Common myeloid progenitor, CD34-positive (primary cell): Measurements from ENCODE around the gene RNH1.

Source experiments
- CTCF ChIA-PET: fragments of 350-600 bp; sonication (Branson Sonifier 250); formaldehyde crosslinking; loops from one replicate; lab custom pipeline; 2021; ENCODE audit warnings: antibody characterized with exemption; lab: Charles Lee
- POLR2A ChIA-PET: fragments of 350-600 bp; sonication (Branson Sonifier 250); formaldehyde crosslinking; loops from one replicate; lab custom pipeline; 2021; ENCODE audit warnings: antibody characterized with exemption; lab: Charles Lee
- DNase-seq, 3 donors: peaks; one replicate each; pipeline versions ENCODE4 v3.0.0 to v3.0.0-alpha.2; 2013
- H3K27ac ChIP-seq, 2 experiments: 1 replicate in 1 of 2; 2 replicates in 1 of 2; pipeline ENCODE4 v1.7.0; 2013; ENCODE audit warnings: inconsistent platforms in 2 of 2, low read length in 2 of 2, mild to moderate bottlenecking in 2 of 2, low read depth in 1 of 2, moderate library complexity in 1 of 2; ENCODE audit not compliant: severe bottlenecking in 2 of 2, insufficient read depth in 1 of 2, poor library complexity in 1 of 2
- H3K27me3 ChIP-seq, 5 experiments: replicated peaks in 2 of 5; 1 replicate in 3 of 5; 2 replicates in 2 of 5; pipeline versions ENCODE4 v1.6.1 to v1.7.0; 2013; ENCODE audit warnings: low read length in 4 of 5, mild to moderate bottlenecking in 2 of 5, moderate library complexity in 2 of 5, inconsistent platforms in 1 of 5; ENCODE audit not compliant: insufficient read depth in 5 of 5, control insufficient read depth in 4 of 5
- H3K36me3 ChIP-seq, 4 experiments: 1 replicate in 2 of 4; 2 replicates in 2 of 4; pipeline versions ENCODE4 v1.6.1 to v1.7.0; 2013; ENCODE audit warnings: low read length in 3 of 4, control low read depth in 1 of 4, mild to moderate bottlenecking in 1 of 4; ENCODE audit not compliant: control insufficient read depth in 4 of 4, insufficient read depth in 4 of 4
- H3K4me1 ChIP-seq, 4 experiments: 1 replicate in 3 of 4; 2 replicates in 1 of 4; pipeline versions ENCODE4 v1.6.1 to v1.7.1; 2013; ENCODE audit warnings: low read length in 3 of 4, mild to moderate bottlenecking in 3 of 4, control low read depth in 1 of 4, inconsistent platforms in 1 of 4, moderate library complexity in 1 of 4; ENCODE audit not compliant: control insufficient read depth in 4 of 4, insufficient read depth in 4 of 4; ENCODE audit errors: control extremely low read depth in 1 of 4
- H3K4me3 ChIP-seq, 7 experiments: 1 replicate in 4 of 7; 2 replicates in 3 of 7; pipeline versions ENCODE4 v1.5.1 to v1.7.0; 2013; ENCODE audit warnings: mild to moderate bottlenecking in 7 of 7, low read length in 6 of 7, moderate library complexity in 6 of 7, inconsistent platforms in 2 of 7, low read depth in 2 of 7, control low read depth in 1 of 7; ENCODE audit not compliant: insufficient read depth in 4 of 7, control insufficient read depth in 1 of 7; ENCODE audit errors: extremely low read depth in 1 of 7
- H3K9me3 ChIP-seq, 5 experiments: 1 replicate in 4 of 5; 2 replicates in 1 of 5; pipeline versions ENCODE4 v1.6.1 to v1.7.1; 2013; ENCODE audit warnings: low read length in 4 of 5, mild to moderate bottlenecking in 2 of 5, inconsistent platforms in 1 of 5, low read depth in 1 of 5, moderate library complexity in 1 of 5; ENCODE audit not compliant: control insufficient read depth in 4 of 5, insufficient read depth in 2 of 5; ENCODE audit errors: control extremely low read depth in 1 of 5
- WGBS: methylation state at CpG from one replicate; pipeline ENCODE4 v1.1.5; 2013; ENCODE audit not compliant: insufficient coverage; 5-methylcytosine and 5-hydroxymethylcytosine counted together

Gene RNH1

GRCh38 chr11:528815-529727, 22.0 kb upstream of the RNH1 start:
- DNase-seq: no peak
- 95% methylated on average over 27 of the region's 29 CpGs for WGBS
- CTCF ChIA-PET: interaction anchor here (1.0 kb wide), 1 partner anchor 10 kb away, joined by 3 read pairs; no protein-coding TSS in a partner anchor
- H3K4me1 ChIP-seq: peaks cover 0 to 2% (median 1%) of the 10 kb centered on the region in 4 experiments
- H3K27ac ChIP-seq: no peak overlapping the region
- peaks cover 2 to 43% (median 24%) of the 10 kb centered on the region in 4 experiments for H3K36me3 ChIP-seq
- POLR2A ChIA-PET: no interaction called here
- H3K4me3 ChIP-seq: no peak overlapping the region
- H3K27me3 ChIP-seq: no peaks in the 10 kb centered on the region
- no peaks in the 10 kb centered on the region for H3K9me3 ChIP-seq

GRCh38 chr11:528166-528814, 21.2 kb upstream of the RNH1 start:
- DNase-seq: no peak
- Histone ChIP-seq H3K27ac (no peak overlapping the region), H3K27me3 (no peaks in the 10 kb centered on the region), H3K4me3 (no peak overlapping the region), H3K4me1 (no peaks in the 10 kb centered on the region), H3K36me3 (peaks cover 0 to 36% (median 21%) of the 10 kb centered on the region in 4 experiments), H3K9me3 (no peaks in the 10 kb centered on the region)
- POLR2A ChIA-PET: no interaction called here
- WGBS: 93% methylated on average over 27 of the region's 30 CpGs
- CTCF ChIA-PET: interaction anchor here (0.7 kb wide), 1 partner anchor 323 kb away, joined by 3 read pairs; no protein-coding TSS in a partner anchor

- CTCF ChIA-PET: no interaction called here
- POLR2A ChIA-PET: no interaction called here
- Histone ChIP-seq H3K9me3 (no peaks in the 10 kb centered on the region), H3K4me3 (no peak overlapping the region), H3K27me3 (no peaks in the 10 kb centered on the region), H3K27ac (no peak overlapping the region), H3K36me3 (peaks cover 0 to 16% (median 6%) of the 10 kb centered on the region in 4 experiments), H3K4me1 (no peaks in the 10 kb centered on the region)
- DNase-seq: no peak
- WGBS: 94% methylated on average over 16 of the region's 17 CpGs
Observed at GRCh38 chr11:526192-526591, 19.1 kb upstream of the RNH1 start.

- Histone ChIP-seq H3K27ac (no peak overlapping the region), H3K4me1 (peaks cover 0 to 4% (median 3%) of the 10 kb centered on the region in 4 experiments), H3K9me3 (peaks cover 0 to 6% (median 3%) of the 10 kb centered on the region in 5 experiments), H3K27me3 (no peaks in the 10 kb centered on the region), H3K4me3 (no peak overlapping the region), H3K36me3 (peaks cover 0 to 2% (median 0%) of the 10 kb centered on the region in 4 experiments)
- ChIA-PET CTCF (no interaction called here), POLR2A (no interaction called here)
- DNase-seq: no peak
- 98% methylated on average over 6 of the region's 10 CpGs for whole genome bisulfite sequencing
Observed at GRCh38 chr11:521177-521688, 14.2 kb upstream of the RNH1 start.

GRCh38 chr11:520428-521176, 13.6 kb upstream of the RNH1 start:
- 97% methylated on average over 39 of the region's 39 CpGs for WGBS
- no peak overlapping the region for H3K4me3 ChIP-seq
- H3K27me3 ChIP-seq: no peaks in the 10 kb centered on the region
- peaks cover 0 to 6% (median 4%) of the 10 kb centered on the region in 5 experiments for H3K9me3 ChIP-seq
- peak in 2 of 3 donors; percentile 50 to 57 for DNase-seq
- POLR2A ChIA-PET: no interaction called here
- CTCF ChIA-PET: interaction anchor here (1.1 kb wide), 2 partner anchors 11 to 12 kb away, joined by 3 read pairs; no protein-coding TSS in a partner anchor
- H3K36me3 ChIP-seq: peaks cover 0 to 2% (median 0%) of the 10 kb centered on the region in 4 experiments
- H3K27ac ChIP-seq: no peak overlapping the region
- H3K4me1 ChIP-seq: peaks cover 0 to 4% (median 3%) of the 10 kb centered on the region in 4 experiments

- ChIA-PET POLR2A (no interaction called here), CTCF (interaction anchor here (0.9 to 1.6 kb wide), 7 partner anchors 8 to 21 kb away, joined by 3 to 9 read pairs (median 5); no protein-coding TSS in a partner anchor)
- DNase-seq: peak; percentile 88 to 97 (median 97)
- H3K36me3 ChIP-seq: peaks cover 0 to 3% (median under 1%) of the 10 kb centered on the region in 4 experiments
- H3K9me3 ChIP-seq: peaks cover 0 to 6% (median 4%) of the 10 kb centered on the region in 5 experiments
- peak overlapping the region in 5 of 7 experiments; percentile 22 to 73 (median 44) for H3K4me3 ChIP-seq
- 12% methylated on average over 58 of the region's 74 CpGs for WGBS
- peaks cover 0 to 4% (median 3%) of the 10 kb centered on the region in 4 experiments for H3K4me1 ChIP-seq
- H3K27ac ChIP-seq: no peak overlapping the region
- H3K27me3 ChIP-seq: no peaks in the 10 kb centered on the region
Observed at GRCh38 chr11:518463-519202, 11.6 kb upstream of the RNH1 start.
